ENCODE results near the gene OR5H6.

Gene OR5H6

GRCh38 chr3:98269846-98270245 lies 5.8 kb downstream of the OR5H6 start (continued):
- TF ChIP-seq KLF10 (tag by site-specific recombination; IDR thresholded peaks at IDR 0.05) = no peak
- TF ChIP-seq ZBTB49 (tag by site-specific recombination; IDR thresholded peaks at IDR 0.05; ENCODE audit: low read depth) = no peak
- TF ChIP-seq ZNF433 (tag by site-specific recombination; IDR thresholded peaks at IDR 0.05; ENCODE audit: low read depth) = no peak
- TF ChIP-seq ZNF140 (tag by site-specific recombination; IDR thresholded peaks at IDR 0.05) = no peak
- TF ChIP-seq ZEB2 (tag by site-specific recombination; IDR thresholded peaks at IDR 0.05) = no peak

GRCh38 chr3:98272126-98272525 lies 8.1 kb downstream of the OR5H6 start:
- no peak overlapping the region for H3K4me3 ChIP-seq (ENCODE audit: low read depth, low read length)
- H3K36me3 ChIP-seq (ENCODE audit: control insufficient read depth in 2 of 2, insufficient read depth in 1 of 2, low read length in 2 of 2) = no peaks in the 10 kb centered on the region
- no peaks in the 10 kb centered on the region for H3K4me1 ChIP-seq (ENCODE audit: control insufficient read depth, insufficient read depth, low read length)
- POLR2A ChIA-PET = no interaction called here
- no peaks in the 10 kb centered on the region for H3K9me3 ChIP-seq (ENCODE audit: control insufficient read depth, insufficient read depth, low read depth, low read length)
- no peak overlapping the region for H3K27ac ChIP-seq (ENCODE audit: extremely low read depth, low read depth, low read length)
- TF ChIP-seq ZSCAN23 (tag by site-specific recombination; IDR thresholded peaks at IDR 0.05) (no peak), ZFP3 (tag by site-specific recombination; IDR thresholded peaks at IDR 0.05; ENCODE audit: low read depth) (no peak), ZNF843 (tag by site-specific recombination; IDR thresholded peaks at IDR 0.05) (no peak), GLIS2 (tag by site-specific recombination; IDR thresholded peaks at IDR 0.05) (no peak), SCRT2 (tag by site-specific recombination; IDR thresholded peaks at IDR 0.05) (no peak), RBAK (tag by site-specific recombination; IDR thresholded peaks at IDR 0.05) (no peak), ZBTB17 (tag by site-specific recombination; IDR thresholded peaks at IDR 0.05) (no peak), ZNF138 (tag by site-specific recombination; IDR thresholded peaks at IDR 0.05; ENCODE audit: borderline replicate concordance) (no peak), ELK4 (IDR thresholded peaks at IDR 0.05; ENCODE audit: borderline replicate concordance, low read depth, low read length) (no peak), ZNF211 (tag by site-specific recombination; IDR thresholded peaks at IDR 0.05; ENCODE audit: low read depth) (no peak), ZIC2 (tag by site-specific recombination; IDR thresholded peaks at IDR 0.05) (no peak), ZNF747 (tag by site-specific recombination; IDR thresholded peaks at IDR 0.05) (no peak)
- CTCF ChIA-PET = no interaction called here

- TF ChIP-seq KLF10 (tag by site-specific recombination; IDR thresholded peaks at IDR 0.05) (no peak), ZNF777 (tag by site-specific recombination; IDR thresholded peaks at IDR 0.05; ENCODE audit: borderline replicate concordance) (no peak), ZNF324 (tag by site-specific recombination; IDR thresholded peaks at IDR 0.05) (no peak), ZNF184 (tag by site-specific recombination; IDR thresholded peaks at IDR 0.05) (no peak), TRIM28 (IDR thresholded peaks at IDR 0.05; ENCODE audit: borderline replicate concordance, low read length) (no peak)
- H3K36me3 ChIP-seq (ENCODE audit: control insufficient read depth in 2 of 2, insufficient read depth in 1 of 2, low read length in 2 of 2) = no peaks in the 10 kb centered on the region
- H3K9me3 ChIP-seq (ENCODE audit: control insufficient read depth, insufficient read depth, low read depth, low read length) = no peaks in the 10 kb centered on the region
- ChIA-PET CTCF (no interaction called here), POLR2A (no interaction called here)
- H3K4me3 ChIP-seq (ENCODE audit: low read depth, low read length) = no peak overlapping the region
- no peaks in the 10 kb centered on the region for H3K4me1 ChIP-seq (ENCODE audit: control insufficient read depth, insufficient read depth, low read length)
- no peak overlapping the region for H3K27ac ChIP-seq (ENCODE audit: extremely low read depth, low read depth, low read length)
These were observed 10.9 kb downstream of the OR5H6 start for GRCh38 chr3:98274914-98275313.
